DMS53 (cell line): ENCODE measurements around the gene SNX17.
"Not testable (repeated sequence)": the region's sequence is repeated elsewhere in the genome, so short reads cannot be mapped to it uniquely, and the experiment has no call there.

Experiments
- DNase-seq: peaks from one replicate; lab custom pipeline; 2025; lab: John Stamatoyannopoulos, UW

Gene SNX17, protein sequence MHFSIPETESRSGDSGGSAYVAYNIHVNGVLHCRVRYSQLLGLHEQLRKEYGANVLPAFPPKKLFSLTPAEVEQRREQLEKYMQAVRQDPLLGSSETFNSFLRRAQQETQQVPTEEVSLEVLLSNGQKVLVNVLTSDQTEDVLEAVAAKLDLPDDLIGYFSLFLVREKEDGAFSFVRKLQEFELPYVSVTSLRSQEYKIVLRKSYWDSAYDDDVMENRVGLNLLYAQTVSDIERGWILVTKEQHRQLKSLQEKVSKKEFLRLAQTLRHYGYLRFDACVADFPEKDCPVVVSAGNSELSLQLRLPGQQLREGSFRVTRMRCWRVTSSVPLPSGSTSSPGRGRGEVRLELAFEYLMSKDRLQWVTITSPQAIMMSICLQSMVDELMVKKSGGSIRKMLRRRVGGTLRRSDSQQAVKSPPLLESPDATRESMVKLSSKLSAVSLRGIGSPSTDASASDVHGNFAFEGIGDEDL

DNA sequence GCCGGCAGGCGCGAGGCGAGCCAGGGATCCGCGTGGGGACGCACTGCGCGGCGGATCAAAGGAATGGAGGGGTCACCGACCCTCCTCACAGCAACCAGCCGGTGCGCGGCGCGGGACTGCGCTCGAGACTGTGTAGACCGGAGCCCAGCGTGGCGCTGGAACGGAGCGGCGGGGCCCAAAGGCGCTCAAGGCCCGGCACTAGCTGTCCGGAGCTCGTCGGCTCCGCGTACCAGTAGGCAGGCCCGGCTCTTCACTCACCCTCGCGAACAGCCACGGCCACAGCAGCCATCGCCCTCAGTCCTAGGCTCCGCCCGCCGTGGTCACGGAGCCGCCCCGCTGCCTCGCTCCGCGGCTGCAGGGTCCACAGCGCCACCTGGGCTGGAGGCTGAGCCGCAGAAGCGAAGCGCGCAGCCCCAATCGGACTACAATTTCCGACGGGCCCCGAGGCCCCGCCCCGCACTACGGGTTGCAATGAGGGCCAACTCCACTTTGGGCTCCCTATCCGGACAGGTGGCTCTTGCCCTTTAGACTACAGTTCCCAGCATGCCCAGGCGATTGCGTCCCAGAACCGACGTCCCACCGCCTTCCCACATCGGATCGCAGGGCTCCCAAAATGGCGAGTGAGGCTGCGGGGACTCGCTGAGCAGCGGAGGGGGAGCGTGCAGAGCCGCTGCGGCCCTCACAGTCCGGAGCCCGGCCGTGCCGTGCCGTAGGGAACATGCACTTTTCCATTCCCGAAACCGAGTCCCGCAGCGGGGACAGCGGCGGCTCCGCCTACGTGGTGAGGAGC, at the start of gene SNX17, which contains the start of gene EIF2B4:
TSS of gene SNX17 (plus strand) at position 591 of the 790 bp plus-strand sequence. CDS start at position 719, 128 bp downstream.
TSS of gene EIF2B4 (minus strand) at position 313 of the 790 bp plus-strand sequence. CDS start at position 289, 24 bp downstream.
- DNase-seq = peak; percentile 98

DNA sequence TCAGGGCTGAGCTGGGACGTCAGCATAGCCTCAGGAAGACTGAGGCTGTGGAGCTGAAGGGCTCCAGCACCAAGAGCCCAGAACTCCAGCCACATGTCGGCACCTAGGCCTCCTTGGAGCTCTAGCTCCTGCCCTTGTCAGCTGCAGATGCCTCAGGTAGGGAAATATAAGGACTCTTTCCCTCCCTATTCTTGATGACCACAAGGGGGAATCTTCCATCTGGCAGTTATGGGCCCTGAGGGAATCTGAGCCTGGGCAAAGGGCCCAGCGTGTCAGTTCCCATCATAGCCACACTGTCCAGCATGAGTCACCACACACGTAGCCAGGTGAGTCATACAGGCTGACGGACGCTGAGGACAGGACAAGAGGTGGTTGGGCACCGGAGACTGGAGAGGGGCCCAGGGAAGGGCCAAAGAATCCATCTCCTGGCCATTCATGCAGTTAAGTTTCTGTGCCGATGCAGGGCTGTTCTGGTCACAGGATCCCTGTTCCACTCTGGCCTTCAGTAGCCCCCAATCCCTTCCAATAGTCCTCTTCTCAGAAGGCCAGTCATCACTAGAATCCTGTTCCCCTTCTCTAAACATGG, 49.4 kb upstream of the SNX17 start:
- DNase-seq = peak; percentile 97

DNA sequence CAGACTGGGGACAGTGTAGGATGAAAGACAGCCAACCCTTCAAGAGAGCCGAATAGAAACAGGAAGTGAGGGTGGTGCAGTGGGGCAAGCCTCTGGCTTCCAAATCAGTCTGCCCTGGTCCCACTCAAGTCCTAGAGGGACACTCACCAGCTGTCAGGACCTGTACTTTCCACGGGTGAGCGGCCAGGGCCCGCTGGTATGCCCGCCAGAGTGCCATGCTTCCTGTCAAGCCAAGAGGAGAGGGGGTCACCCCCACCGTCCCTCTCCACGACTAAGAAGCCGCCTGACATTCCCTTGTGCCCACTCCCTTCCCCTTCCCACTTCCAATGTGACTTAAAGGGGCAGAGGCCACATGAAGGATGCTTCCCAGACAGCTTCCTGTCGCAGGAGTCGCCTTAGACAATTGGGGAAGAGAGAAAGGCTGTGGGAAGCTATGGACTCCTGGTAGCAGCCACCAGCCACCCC, 48.1 kb upstream of the SNX17 start:
- peak; percentile 56 for DNase-seq

DNA sequence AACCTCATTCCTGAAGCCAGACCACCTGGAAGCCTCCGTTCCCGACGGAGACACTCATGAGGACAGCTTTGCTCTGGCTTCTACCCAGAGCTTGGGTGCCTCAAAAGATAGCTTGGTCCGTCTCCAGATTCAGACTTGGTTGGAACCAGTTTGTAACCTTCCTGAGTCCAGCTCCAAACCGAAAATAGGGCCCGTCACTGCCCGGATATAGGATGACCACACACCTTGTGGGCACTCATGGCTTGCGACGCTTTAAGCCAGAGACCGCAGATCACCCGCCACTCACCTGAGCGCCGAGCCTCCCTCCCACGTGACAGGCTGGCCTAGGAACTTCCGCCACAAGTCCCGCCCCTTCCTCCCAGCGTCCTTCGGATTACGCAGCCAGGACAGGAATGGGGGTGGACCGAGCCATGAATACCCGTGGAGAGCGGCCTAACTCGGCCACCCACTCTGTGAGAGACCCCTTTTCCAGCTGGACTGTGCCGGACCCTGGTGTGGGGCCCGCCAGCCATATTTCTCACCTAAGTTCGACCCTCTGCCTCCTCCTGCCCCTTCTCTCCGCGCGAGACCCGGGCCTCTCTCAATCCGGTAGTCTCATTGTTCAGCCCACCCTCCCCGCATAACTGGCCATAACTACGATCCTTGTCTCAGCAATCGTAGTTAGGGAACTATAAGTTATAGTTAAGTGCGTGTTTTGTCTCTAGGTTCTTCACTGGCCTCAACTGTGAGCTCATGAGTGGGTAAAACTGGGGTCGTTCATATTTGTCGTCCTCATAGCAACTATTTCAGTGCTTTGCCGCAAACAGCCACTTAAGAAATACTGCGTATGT, 47.4 kb upstream of the SNX17 start, which contains the start of gene MPV17:
TSS of gene MPV17 (minus strand) at position 332 of the 830 bp plus-strand sequence. CDS start 580 bp downstream, outside the sequence.
- peak; percentile 96 for DNase-seq

DNA sequence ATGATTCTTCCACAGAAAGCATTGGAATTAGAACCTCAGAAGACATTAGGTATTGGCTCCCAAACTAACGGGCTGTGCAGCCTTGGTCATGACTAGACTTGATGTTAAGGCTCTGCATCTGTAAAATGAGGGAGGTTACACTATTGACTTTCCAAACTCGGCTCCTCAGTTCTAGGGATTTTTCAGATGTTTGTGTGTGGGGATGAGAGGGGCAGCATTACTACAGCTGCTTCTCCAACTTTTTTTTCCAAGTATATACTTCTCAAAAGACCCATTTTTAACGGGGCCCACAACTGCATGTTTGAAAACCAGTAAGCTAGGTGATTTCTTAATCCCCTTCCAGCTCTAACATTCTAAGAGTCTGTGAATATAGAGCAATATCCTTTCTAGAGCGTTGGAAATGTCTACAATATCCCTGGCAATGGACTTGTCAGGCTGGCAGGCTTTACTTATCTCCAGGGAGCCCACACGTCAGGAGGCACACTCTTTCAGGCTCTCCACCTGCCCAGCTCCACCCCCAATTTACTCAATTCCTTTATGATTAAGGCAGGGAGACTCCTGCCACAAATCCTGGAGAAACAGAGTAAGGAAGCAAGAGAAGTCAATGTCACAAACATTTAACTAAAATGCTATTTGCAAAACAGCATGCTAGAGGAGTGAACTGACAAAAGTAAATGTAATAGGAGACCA, 46.7 kb upstream of the SNX17 start:
- DNase-seq = peak; percentile 43

DNA sequence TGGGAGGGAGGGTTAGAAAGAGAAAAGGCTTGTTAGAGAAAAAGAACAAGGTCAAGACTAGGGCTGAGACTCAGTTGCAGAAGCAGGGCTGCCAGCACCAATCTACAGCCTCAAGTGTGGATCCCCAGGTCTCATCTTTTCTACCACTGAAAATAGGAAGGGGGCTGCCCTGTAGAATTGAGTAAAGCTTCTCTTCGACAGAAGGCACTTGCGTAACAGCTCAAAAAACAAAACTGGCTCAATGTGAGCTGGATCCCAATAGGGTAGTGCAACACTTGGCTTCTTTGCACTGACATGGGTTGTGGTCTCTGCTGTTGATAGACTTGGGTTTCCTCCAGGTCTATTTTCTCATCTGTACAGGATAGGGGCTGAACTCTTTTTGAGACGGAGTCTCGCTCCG, 45.7 kb upstream of the SNX17 start:
- no peak for DNase-seq

DNA sequence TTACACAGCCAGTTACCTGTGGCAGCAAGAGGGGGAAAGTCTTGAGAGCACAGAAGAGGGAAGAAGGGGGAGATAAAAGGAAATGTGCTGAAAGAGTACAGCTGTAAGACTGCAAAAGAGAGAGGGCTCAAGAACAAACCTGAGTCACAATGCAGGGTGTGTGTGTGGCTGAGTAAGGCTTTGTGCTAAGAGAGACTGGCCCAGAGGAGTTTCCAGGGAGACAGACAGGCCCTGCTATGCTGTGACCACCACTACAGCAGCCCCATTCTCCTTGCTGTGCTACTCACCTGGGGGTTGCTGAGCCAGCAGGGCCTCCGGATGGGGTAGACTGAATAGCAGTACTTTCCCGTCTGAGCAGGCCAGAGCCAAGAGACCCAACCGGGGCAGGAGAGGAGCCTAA, 35.1 kb upstream of the SNX17 start:
- no peak for DNase-seq

DNA sequence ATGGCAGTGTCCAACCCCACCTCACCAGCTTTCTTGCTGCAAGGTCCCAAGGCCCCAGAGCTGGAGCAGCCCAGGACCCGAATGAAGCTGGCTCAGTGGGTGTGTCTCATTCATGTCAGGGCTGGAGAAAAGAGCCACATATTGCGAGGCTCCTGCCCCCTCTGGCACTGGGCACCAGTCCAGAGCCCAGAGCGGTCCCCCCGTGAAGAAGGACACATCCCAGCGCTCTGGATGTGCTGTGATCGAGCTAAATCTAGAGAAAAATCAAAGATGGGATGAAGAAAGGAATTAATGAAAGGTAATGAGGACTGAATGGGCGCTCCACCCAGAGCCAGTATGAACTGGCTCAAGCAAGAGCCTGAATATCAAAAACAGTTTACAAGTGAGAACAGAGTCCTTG, 34.2 kb upstream of the SNX17 start:
- no peak for DNase-seq

DNA sequence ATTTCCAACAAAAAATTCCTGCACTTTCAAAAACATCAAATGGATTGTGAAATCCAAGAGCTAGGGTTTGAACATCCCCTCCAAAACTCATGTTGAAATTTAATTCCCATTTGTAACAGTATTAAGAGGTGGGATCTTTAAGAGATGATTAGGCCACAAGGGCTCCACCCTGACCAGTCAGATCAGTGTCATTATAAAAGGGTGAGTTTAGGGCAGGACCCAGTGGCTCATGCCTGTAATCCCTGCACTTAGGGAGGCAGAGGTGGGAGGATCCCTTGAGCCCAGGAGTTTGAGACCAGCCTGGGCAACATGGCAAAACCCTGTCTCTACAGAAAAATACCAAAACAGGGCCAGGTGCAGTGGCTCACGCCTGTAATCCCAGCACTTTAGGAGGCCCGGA, 22.8 kb upstream of the SNX17 start:
- DNase-seq = no peak

DNA sequence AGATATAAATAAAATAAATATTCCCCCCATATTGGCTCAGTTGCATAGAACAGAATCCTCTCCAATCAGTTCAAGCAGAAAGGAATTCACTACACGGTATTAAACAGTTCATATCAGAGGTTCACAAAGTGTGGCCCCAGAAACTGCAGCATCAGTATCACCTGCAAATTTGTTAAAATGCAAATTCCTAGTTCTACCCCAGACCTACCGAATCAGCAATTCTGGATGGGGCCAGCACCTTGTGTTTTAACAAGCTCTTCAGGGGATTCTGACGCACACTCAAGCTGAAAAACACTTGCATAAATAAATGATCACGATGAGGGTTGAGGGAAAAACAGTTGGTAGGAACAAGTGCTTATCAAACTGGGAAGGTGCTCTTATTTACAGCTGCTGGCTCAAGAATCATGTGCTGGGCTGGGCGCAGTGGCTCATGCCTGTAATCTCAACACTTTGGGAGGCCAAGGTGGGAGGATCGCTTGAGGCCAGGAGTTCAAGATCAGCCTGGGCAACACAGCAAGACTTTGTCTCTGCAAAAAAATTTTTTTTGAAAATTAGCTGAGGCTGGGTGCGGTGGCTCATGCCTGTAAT, 20.2 kb upstream of the SNX17 start:
- DNase-seq = no peak

DNA sequence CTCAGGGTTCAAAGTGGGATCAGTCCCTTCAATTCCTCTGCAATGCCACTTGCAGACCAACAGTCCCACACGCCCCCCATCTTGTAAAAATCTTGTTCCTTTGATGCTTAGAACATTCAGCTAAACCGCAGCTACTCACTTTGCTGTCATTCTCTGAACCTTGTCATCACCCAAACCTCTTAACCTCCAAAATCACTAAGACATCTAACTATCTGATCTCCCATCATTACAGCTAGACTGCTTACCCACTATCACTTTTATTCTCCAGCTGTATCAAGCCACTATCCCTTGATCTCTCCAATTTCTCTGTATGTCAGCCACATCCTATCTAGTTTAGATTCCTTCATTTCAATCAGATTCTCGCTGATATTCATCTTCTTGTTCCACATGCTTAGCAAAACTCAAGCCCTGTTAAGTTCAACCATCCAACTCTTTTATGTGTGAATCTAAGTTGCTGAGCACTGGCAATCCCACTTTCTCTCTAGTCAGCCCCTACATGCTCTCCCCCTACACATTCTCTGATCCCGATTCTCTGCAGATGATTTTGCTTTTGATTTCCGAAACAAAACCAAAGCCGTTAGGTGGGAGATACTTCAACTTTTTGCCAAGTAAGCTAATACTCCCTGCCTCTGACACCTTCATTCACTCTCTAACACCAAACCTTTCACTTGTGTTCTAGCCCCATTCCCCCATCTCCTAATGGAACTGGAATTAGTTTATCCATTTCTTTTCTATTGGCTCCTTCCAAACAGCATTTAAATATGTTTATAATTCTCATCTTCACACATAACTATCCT, 18.4 kb upstream of the SNX17 start:
- DNase-seq = no peak

DNA sequence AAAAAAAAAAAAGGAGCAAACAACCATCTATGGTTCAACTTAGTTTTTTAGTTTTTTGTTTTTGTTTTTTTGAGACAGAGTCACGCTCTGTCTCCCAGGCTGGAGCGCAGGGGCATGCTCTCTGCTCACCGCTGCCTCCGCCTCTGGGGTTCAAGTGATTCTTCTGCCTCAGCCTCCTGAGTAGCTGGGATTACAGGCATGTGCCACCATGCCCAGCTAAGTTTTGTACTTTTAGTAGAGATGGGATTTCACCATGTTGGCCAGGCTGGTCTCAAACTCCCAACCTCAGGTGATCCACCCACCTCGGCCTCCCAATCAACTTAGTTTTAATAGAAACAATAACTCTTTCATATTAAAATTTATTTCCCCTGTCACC, 17.0 kb upstream of the SNX17 start:
- not testable (repeated sequence) for DNase-seq

DNA sequence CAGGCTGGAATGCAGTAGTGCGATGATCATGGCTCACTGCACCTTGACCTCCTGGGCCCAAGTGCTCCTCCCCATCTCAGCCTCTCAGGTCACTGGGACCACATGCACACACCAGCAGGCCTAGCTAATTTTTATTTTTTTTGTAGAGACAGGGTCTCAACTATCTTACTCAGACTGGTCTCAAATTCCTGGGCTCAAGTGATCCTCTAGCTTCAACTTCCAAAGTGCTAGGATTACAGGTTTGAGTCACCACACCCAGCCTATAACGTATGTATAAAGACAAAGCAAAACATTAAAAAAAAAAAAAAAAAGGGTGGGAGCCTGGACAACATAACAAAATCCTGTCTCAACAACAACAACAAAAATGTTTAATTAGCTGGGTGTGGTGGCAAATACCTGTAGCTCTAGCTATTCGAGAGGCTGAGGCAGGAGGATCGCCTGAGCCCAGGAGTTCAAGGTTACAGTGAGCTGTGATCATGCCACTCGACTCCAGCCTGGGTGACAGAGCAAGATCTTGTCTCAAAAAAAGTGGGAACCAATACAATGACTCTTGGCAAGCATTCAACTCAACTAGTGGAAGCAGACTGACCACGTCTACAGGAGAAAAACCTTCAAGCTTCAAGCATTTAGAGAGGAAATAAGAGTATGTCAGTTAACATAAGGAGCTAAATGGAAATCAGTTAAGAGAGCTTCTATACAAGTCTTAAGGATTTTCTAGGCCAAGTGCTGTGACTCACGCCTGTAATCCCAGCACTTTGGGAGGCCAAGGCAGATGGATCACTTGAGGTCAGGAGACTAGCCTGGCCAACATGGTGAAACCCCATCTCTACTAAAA, 16.4 kb upstream of the SNX17 start:
- no peak for DNase-seq

DNA sequence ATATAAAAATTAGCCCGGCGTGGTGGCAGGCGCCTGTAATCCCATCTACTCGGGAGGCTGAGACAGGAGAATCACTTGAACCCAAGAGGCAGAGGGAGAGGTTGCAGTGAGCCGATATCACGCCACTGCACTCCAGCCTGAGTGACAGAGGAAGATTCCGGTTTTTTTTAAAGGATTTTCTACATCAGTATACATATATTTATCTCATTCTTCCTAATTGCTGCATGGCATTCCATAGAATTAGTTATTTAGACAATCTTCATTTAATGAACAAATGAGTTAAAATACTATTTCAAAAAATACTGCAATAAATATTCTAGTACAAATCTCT, 15.9 kb upstream of the SNX17 start:
- no peak for DNase-seq

DNA sequence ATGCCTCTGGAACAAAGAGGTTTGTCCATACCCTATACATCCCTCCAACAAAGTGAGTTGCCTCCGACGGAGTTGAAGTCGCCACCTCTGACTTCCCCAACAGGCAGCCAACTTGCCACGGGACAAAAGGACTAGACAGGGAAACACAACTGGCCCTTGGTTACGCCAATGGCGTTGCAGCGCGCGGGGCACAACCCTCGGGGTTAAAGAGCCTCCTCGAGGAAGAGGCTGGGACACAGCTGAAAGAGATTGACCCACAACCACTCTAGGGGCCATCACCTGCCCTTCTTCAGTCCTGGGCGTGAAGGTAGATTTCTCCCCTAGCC, 14.4 kb upstream of the SNX17 start:
- DNase-seq = peak; percentile 78

DNA sequence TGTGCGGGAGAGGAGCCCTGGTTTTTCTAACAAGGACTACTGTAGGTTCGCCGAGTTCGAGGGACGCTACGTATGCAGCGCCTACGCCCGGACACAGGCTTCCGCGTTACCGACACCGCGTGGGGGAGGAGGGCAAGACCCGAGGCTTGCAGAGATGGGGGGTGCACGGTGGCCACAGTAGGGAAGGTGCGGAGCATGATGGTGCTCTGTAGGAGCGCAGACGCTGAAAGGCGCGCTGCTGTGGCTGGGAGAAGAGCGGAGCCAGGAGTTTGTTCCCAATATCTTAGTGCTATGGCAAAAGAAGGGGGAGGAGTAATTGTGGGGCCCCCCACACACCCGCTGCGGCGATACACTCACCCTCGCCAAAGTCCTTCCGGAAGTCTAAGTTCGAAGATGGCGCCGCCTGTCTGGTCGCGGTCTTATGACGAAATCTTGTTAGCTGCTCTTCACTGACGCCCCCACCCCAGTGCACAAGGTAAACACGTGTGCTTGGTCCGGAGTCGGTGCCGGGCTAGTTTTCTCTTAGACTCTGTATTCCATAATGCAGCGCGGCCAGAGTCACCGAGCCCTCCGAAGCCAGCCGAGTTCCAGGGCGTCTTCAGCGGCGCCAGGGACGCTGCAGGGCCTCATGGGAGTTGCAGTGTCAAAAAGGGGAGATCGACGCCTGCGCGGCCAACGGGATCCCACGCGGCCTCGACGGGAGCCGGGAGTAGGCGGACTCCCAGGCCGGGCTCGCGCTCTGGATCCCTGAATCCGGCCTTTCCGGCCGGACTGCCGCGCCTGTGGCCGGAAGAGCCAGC, 13.8 kb upstream of the SNX17 start, which contains the start of gene GTF3C2:
TSS of gene GTF3C2 (minus strand) at position 383 of the 800 bp plus-strand sequence. CDS start 13,210 bp downstream, outside the sequence.
- peak; percentile 98 for DNase-seq

DNA sequence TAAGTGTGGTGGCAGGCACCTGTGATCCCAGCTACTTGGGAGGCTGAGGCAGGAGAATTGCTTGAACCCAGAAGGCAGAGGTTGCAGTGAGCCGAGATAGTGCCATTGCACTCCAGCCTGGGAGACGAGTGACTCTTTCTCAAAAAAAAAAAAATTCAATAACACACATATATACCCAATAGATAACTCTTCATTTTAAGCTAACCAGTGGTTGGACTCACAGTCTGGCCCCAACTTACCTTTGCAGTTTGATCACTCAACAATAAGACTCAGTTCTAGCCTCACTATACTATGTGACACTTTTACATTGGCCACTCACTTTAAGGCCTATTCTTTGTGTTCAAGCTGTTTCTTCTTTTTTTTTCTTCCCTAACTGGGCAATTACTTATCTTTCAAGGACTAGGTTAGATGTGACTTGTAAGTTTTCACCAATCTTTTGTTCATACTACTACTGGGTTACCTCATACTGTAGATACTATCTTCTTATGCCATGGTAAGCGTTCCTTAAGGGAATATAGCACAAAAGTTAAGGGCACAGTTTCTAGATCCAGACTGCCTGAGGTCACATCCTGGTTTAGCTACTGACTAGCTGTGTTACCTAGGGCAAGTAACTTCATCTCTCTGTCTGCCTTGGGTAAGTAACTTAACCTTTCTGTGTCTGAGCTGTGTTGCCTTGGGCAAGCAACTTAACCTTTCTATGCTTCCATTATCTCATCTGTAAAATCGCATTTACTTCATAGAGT, 7.6 kb upstream of the SNX17 start:
- no peak for DNase-seq
